ENCODE measurements around the gene NUDCD3.

NUDCD3 gene

GRCh38 chr7:44391171-44391570 is 99.3 kb downstream of the NUDCD3 start:
- Histone ChIP-seq H3K9me3 (ENCODE audit: control insufficient read depth, low read length) (no peaks in the 10 kb centered on the region), H3K4me3 (ENCODE audit: extremely low read depth, insufficient read depth, low read length, poor library complexity, severe bottlenecking) (no peak overlapping the region), H3K27ac (ENCODE audit: low read depth, low read length, severe bottlenecking) (no peak overlapping the region), H3K4me1 (ENCODE audit: control insufficient read depth, insufficient read depth, low read length, poor library complexity, severe bottlenecking) (no peaks in the 10 kb centered on the region), H3K36me3 (ENCODE audit: control insufficient read depth, insufficient read depth, low read length) (peaks cover 80% of the 10 kb centered on the region)
- 98 to 99% methylated on average over 6 to 9 of the region's 10 CpGs for WGBS, 2 experiments (ENCODE audit: insufficient coverage in 2 of 2)

DNA sequence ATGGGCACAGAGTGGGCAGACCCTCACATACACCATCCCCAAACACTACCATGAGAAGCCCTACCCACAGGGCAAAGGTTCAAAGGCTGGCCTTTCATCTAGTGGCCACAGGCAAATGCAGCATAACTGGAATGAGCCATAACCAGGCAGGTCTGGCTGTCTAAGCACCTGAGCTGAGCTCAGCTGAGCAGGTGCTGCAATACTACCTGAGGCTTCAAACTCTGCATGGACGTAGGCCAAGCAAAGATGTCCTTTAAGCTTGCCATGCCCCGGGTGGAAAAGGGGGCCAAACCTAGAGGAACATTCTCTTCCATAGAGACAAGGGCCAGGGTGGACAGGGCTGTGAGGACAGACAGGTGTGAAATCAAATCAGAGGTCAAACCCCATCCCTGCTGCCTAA is 99.8 kb downstream of the NUDCD3 start:
- 100% methylated on average over 2 of the region's 2 CpGs for WGBS, 2 experiments (ENCODE audit: insufficient coverage in 2 of 2)
- Histone ChIP-seq H3K27ac (ENCODE audit: low read depth, low read length, severe bottlenecking) (no peak overlapping the region), H3K4me1 (ENCODE audit: control insufficient read depth, insufficient read depth, low read length, poor library complexity, severe bottlenecking) (no peaks in the 10 kb centered on the region), H3K4me3 (ENCODE audit: extremely low read depth, insufficient read depth, low read length, poor library complexity, severe bottlenecking) (no peak overlapping the region), H3K9me3 (ENCODE audit: control insufficient read depth, low read length) (no peaks in the 10 kb centered on the region), H3K36me3 (ENCODE audit: control insufficient read depth, insufficient read depth, low read length) (peaks cover 80% of the 10 kb centered on the region)

- H3K4me1 ChIP-seq (ENCODE audit: control insufficient read depth, insufficient read depth, low read length, poor library complexity, severe bottlenecking) = peaks cover 9% of the 10 kb centered on the region
- peaks cover 85% of the 10 kb centered on the region for H3K36me3 ChIP-seq (ENCODE audit: control insufficient read depth, insufficient read depth, low read length)
- no peak overlapping the region for H3K4me3 ChIP-seq (ENCODE audit: extremely low read depth, insufficient read depth, low read length, poor library complexity, severe bottlenecking)
- no peaks in the 10 kb centered on the region for H3K9me3 ChIP-seq (ENCODE audit: control insufficient read depth, low read length)
- WGBS, 2 experiments (ENCODE audit: insufficient coverage in 2 of 2) = 92 to 93% methylated on average over 14 of the region's 14 CpGs
- no peak overlapping the region for H3K27ac ChIP-seq (ENCODE audit: low read depth, low read length, severe bottlenecking)
Observed at GRCh38 chr7:44388089-44388970, 102.1 kb downstream of the NUDCD3 start.

GRCh38 chr7:44387389-44387788 is 103.1 kb downstream of the NUDCD3 start:
- WGBS, 2 experiments (ENCODE audit: insufficient coverage in 2 of 2) = 94 to 95% methylated on average over 2 of the region's 2 CpGs
- peaks cover 81% of the 10 kb centered on the region for H3K36me3 ChIP-seq (ENCODE audit: control insufficient read depth, insufficient read depth, low read length)

GRCh38 chr7:44386139-44386913 is 104.1 kb downstream of the NUDCD3 start:
- peaks cover 16% of the 10 kb centered on the region for H3K4me1 ChIP-seq (ENCODE audit: control insufficient read depth, insufficient read depth, low read length, poor library complexity, severe bottlenecking)
- H3K36me3 ChIP-seq (ENCODE audit: control insufficient read depth, insufficient read depth, low read length) = peaks cover 73% of the 10 kb centered on the region
- 90 to 94% methylated on average over 7 to 8 of the region's 8 CpGs for WGBS, 2 experiments (ENCODE audit: insufficient coverage in 2 of 2)
- H3K9me3 ChIP-seq (ENCODE audit: control insufficient read depth, low read length) = no peaks in the 10 kb centered on the region
- H3K4me3 ChIP-seq (ENCODE audit: extremely low read depth, insufficient read depth, low read length, poor library complexity, severe bottlenecking) = no peak overlapping the region
- H3K27ac ChIP-seq (ENCODE audit: low read depth, low read length, severe bottlenecking) = no peak overlapping the region

More at GRCh38 chr7:44387389-44387788, 103.1 kb downstream of the NUDCD3 start:
- Histone ChIP-seq H3K4me3 (ENCODE audit: extremely low read depth, insufficient read depth, low read length, poor library complexity, severe bottlenecking) (no peak overlapping the region), H3K4me1 (ENCODE audit: control insufficient read depth, insufficient read depth, low read length, poor library complexity, severe bottlenecking) (peaks cover 16% of the 10 kb centered on the region), H3K27ac (ENCODE audit: low read depth, low read length, severe bottlenecking) (no peak overlapping the region), H3K9me3 (ENCODE audit: control insufficient read depth, low read length) (no peaks in the 10 kb centered on the region)

DNA sequence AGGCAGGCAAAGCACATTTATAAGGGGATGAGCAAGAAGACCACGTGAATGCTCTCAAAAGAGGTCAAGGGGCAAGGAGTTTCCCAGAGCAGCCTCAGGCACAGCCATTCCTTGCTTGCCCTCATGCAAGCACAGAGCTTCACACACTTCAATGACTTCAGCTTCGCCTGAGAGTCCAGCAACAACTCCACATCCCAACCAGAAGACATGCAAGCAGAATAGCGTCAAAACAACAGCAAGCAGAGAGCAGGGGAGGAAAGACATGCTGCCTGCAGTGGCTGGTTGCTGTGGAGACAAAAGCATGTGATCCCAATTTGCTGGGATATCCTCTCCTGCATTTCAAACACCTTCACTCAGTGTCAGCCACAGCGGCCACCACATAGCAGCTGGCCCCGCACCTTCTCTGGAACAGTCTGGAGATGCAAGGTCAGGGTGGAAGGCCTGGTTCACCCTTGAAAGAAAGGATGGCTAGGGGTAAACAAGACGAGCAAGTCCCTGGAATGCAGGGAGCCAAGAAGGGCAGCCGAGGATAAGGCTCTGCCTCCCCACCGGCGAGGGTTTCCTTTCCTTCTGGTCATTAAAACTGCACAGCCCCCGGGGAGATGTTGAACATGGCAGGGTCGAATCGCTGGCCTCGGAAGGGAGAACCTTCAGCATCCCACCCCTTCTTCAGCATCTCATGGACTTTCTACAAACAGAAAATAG is 104.9 kb downstream of the NUDCD3 start:
- Histone ChIP-seq H3K4me1 (ENCODE audit: control insufficient read depth, insufficient read depth, low read length, poor library complexity, severe bottlenecking) (peaks cover 16% of the 10 kb centered on the region), H3K4me3 (ENCODE audit: extremely low read depth, insufficient read depth, low read length, poor library complexity, severe bottlenecking) (no peak overlapping the region), H3K9me3 (ENCODE audit: control insufficient read depth, low read length) (no peaks in the 10 kb centered on the region), H3K36me3 (ENCODE audit: control insufficient read depth, insufficient read depth, low read length) (peaks cover 68% of the 10 kb centered on the region), H3K27ac (ENCODE audit: low read depth, low read length, severe bottlenecking) (no peak overlapping the region)
- WGBS, 2 experiments (ENCODE audit: insufficient coverage in 2 of 2) = 88 to 95% methylated on average over 7 of the region's 13 CpGs

DNA sequence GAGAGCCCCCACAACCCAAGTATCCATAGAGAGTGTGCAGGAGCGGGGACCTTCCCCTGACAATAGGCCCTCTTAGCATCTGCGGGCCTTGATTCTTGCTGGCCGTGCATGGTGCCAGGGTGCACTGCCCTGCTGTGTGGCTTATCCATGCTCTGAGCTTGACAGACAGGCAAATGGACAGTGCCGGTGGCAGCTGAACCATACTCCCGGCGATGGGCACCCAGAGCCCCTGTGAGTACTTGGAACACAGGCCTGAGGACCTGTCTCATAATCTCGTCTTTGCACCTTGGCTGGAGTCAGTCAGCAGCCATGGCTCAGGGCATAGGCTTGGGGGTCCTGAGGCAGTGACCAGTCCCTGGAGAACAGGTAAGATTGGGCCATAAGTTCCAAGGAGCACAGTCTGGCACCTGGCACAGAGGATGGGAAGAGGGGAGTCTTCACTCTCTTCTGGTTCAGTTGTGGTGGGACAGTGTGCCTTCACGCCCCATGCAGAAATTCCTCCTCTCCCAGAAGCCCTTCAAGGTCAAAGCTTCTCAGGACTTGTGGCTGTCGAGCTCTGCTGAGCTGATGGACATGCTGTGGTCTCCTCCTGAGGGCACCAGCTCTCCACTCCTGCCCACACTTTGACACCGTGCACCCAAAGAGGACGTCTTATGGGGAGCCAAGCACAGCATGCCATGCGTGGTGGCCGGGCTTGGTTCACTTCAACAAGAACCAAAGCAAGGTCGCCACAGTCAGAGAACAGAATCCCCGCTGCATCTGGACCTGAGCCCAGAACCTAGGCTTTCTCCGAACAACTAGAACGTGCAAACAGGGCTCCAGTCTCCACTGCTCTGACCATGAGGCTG is 105.6 kb downstream of the NUDCD3 start:
- Histone ChIP-seq H3K4me3 (ENCODE audit: extremely low read depth, insufficient read depth, low read length, poor library complexity, severe bottlenecking) (no peak overlapping the region), H3K4me1 (ENCODE audit: control insufficient read depth, insufficient read depth, low read length, poor library complexity, severe bottlenecking) (peaks cover 18% of the 10 kb centered on the region), H3K36me3 (ENCODE audit: control insufficient read depth, insufficient read depth, low read length) (peaks cover 66% of the 10 kb centered on the region), H3K9me3 (ENCODE audit: control insufficient read depth, low read length) (no peaks in the 10 kb centered on the region), H3K27ac (ENCODE audit: low read depth, low read length, severe bottlenecking) (no peak overlapping the region)
- 94 to 96% methylated on average over 16 of the region's 17 CpGs for WGBS, 2 experiments (ENCODE audit: insufficient coverage in 2 of 2)

GRCh38 chr7:44383566-44383965 is 106.9 kb downstream of the NUDCD3 start:
- peaks cover 53% of the 10 kb centered on the region for H3K36me3 ChIP-seq (ENCODE audit: control insufficient read depth, insufficient read depth, low read length)
- H3K4me3 ChIP-seq (ENCODE audit: extremely low read depth, insufficient read depth, low read length, poor library complexity, severe bottlenecking) = no peak overlapping the region
- 89 to 90% methylated on average over 5 to 10 of the region's 11 CpGs for WGBS, 2 experiments (ENCODE audit: insufficient coverage in 2 of 2)
- H3K9me3 ChIP-seq (ENCODE audit: control insufficient read depth, low read length) = no peaks in the 10 kb centered on the region
- peaks cover 29% of the 10 kb centered on the region for H3K4me1 ChIP-seq (ENCODE audit: control insufficient read depth, insufficient read depth, low read length, poor library complexity, severe bottlenecking)
- no peak overlapping the region for H3K27ac ChIP-seq (ENCODE audit: low read depth, low read length, severe bottlenecking)

DNA sequence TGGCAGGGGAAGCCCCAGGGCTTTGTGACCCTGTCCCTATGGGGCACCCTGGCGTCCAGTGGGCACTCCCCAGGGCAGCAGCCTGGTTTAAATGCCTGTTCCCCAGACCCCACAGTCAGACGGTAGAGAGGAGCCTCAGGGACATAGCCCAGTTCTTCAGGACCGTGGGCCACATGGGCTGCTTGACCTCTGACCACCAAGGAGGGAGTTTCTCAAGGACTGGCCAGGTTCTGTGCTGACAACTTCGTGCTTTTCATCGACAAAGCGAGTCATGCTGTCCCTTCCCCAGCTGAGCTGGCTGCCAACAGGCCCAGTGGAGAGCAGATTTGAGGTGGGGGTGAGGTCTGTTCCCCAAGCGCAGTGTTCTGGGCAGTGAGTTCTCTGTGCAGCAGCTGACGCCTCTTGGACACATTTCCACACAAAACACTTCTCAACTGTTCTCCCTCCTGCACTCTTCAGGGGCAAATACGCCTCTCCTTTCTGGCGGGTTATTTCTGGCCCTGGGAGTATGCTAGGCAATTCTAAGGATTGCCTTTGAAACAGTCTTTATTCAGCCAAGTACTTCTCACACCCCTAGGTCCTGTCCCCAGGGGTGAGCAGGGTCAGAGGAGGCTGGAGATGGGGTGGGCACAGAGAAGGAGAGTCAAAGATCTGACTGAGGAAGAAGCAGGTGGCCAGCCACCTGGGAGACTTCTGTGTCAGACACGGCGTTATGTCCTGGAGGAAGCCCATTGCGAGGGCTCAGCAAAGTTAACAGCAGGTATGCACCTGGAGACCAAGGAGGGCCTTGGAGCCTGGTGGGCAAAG is 107.8 kb downstream of the NUDCD3 start:
- Histone ChIP-seq H3K27ac (ENCODE audit: low read depth, low read length, severe bottlenecking) (no peak overlapping the region), H3K9me3 (ENCODE audit: control insufficient read depth, low read length) (no peaks in the 10 kb centered on the region), H3K36me3 (ENCODE audit: control insufficient read depth, insufficient read depth, low read length) (peaks cover 44% of the 10 kb centered on the region), H3K4me1 (ENCODE audit: control insufficient read depth, insufficient read depth, low read length, poor library complexity, severe bottlenecking) (peaks cover 33% of the 10 kb centered on the region), H3K4me3 (ENCODE audit: extremely low read depth, insufficient read depth, low read length, poor library complexity, severe bottlenecking) (no peak overlapping the region)
- WGBS, 2 experiments (ENCODE audit: insufficient coverage in 2 of 2) = 87 to 90% methylated on average over 10 to 12 of the region's 13 CpGs
